Myocyte (in vitro differentiated cells): ENCODE data around the gene EXOC1. TPM values are rescaled to one million over a fixed set of nuclear protein-coding genes. Genes with fewer than 3 reads are reported as not detected.
"Not testable (repeated sequence)": the region's sequence is repeated elsewhere in the genome, so short reads cannot be mapped to it uniquely, and the experiment has no call there.

Experiments
- DNase-seq: peaks from one replicate; pipeline ENCODE4 v3.0.0-alpha.2; 2012; ENCODE audit warnings: low read depth
- total RNA-seq: library from RNA; depleted of rRNA; stranded (reverse); fragments of >200 nt; gene quantifications from 2 replicates; pipeline ENCODE4 v1.2.3, GENCODE V29; 2014

EXOC1 gene
- total RNA-seq, 1 donor from 2014 or later, result 43.5 TPM

- DNase-seq, result no peak
These were observed 50.1 kb downstream of the EXOC1 start for GRCh38 chr4:55903577-55903976.

GRCh38 chr4:55904576-55904975, 51.1 kb downstream of the EXOC1 start:
- DNase-seq, result no peak

- DNase-seq, result no peak
These were observed 52.9 kb downstream of the EXOC1 start for GRCh38 chr4:55906323-55906722.

GRCh38 chr4:55906989-55907388, 53.5 kb downstream of the EXOC1 start:
- DNase-seq, result no peak

GRCh38 chr4:55907469-55907868, 54.0 kb downstream of the EXOC1 start:
- no peak for DNase-seq

- DNase-seq, result no peak
These were observed 56.7 kb downstream of the EXOC1 start for GRCh38 chr4:55910140-55910539.

GRCh38 chr4:55912249-55912648, 58.8 kb downstream of the EXOC1 start:
- no peak for DNase-seq

- peak; percentile 78 for DNase-seq
These were observed 67.1 kb downstream of the EXOC1 start for GRCh38 chr4:55920571-55920970.

GRCh38 chr4:55921093-55921492, 67.6 kb downstream of the EXOC1 start:
- DNase-seq, result no peak

GRCh38 chr4:55925241-55925640, 71.8 kb downstream of the EXOC1 start:
- no peak for DNase-seq

GRCh38 chr4:55926610-55927009, 73.2 kb downstream of the EXOC1 start:
- no peak for DNase-seq

- DNase-seq, result no peak
These were observed 74.5 kb downstream of the EXOC1 start for GRCh38 chr4:55927803-55928437.

- no peak for DNase-seq
These were observed 75.4 kb downstream of the EXOC1 start for GRCh38 chr4:55928846-55929245.

- DNase-seq, result no peak
These were observed 77.6 kb downstream of the EXOC1 start for GRCh38 chr4:55931043-55931442.

GRCh38 chr4:55931833-55932232, 78.4 kb downstream of the EXOC1 start:
- DNase-seq, result peak; percentile 56

- DNase-seq, result no peak
These were observed 79.1 kb downstream of the EXOC1 start for GRCh38 chr4:55932511-55932910.

GRCh38 chr4:55933611-55934010, 80.2 kb downstream of the EXOC1 start:
- no peak for DNase-seq

GRCh38 chr4:55935907-55936306, 82.5 kb downstream of the EXOC1 start:
- DNase-seq, result not testable (repeated sequence)

GRCh38 chr4:55938481-55938880, 85.0 kb downstream of the EXOC1 start:
- no peak for DNase-seq

- DNase-seq, result no peak
These were observed 86.0 kb downstream of the EXOC1 start for GRCh38 chr4:55939421-55939820.

- DNase-seq, result no peak
These were observed 88.5 kb downstream of the EXOC1 start for GRCh38 chr4:55941881-55942396.

- peak; percentile 9 for DNase-seq
These were observed 93.9 kb downstream of the EXOC1 start for GRCh38 chr4:55947254-55947882.
